Dedifferentiated amniotic fluid mesenchymal stem cell (primary cell): ENCODE measurements around the gene FAM83C.

Experiments
- DNase-seq: peaks from one replicate; pipeline ENCODE4 v3.0.0-alpha.2; 2016; ENCODE audit errors: extremely low spot score

The FAM83C gene

DNA sequence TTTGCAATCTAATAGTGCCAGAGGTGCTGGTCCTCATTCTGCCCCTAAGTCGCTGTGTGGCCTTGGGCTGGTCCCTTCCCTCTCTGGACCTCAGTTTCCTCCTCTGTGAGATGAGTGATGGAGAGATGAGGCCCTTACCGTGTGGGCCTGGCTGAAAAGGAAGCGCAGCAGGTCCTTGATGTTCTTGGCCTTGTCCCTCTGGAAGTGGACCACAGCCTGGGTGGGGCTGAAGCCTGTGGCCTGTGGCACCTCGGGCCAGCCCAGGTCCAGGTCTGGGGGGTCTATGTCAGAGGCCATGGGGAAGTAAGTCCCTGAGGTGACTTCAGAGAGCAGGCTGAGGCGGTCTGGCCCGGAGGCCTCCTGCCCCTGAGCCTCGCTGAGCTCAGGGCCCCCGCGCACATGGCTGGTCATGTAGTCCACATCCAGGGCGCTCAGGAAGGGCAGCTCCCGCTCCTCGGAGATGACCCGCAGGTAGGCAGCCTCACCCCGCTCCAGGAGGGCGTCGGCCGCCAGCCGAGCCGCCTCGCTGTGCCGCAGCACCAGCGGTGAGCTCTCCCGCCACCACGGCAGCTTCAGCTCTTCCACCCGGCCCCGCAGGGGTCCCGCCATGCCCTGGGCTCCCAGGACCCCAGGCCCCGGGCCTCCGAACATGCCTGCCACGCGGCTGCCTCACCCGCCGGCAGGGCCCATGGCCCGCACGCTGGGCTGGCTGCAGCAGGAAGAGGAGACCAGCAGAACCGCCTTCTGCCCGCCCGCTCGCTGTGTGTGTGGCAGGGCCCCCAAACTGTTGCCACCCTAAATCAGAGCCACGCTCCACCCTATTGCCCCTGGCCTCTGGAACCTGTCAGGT is at the start of gene FAM83C:
Gene FAM83C, minus strand, starts transcription at position 772 of the 850 bp plus-strand sequence. Its CDS starts 121 bp downstream, at position 651.
- DNase-seq: no peak

GRCh38 chr20:35341366-35342028 is 49.3 kb upstream of the FAM83C start:
- DNase-seq: no peak

DNA sequence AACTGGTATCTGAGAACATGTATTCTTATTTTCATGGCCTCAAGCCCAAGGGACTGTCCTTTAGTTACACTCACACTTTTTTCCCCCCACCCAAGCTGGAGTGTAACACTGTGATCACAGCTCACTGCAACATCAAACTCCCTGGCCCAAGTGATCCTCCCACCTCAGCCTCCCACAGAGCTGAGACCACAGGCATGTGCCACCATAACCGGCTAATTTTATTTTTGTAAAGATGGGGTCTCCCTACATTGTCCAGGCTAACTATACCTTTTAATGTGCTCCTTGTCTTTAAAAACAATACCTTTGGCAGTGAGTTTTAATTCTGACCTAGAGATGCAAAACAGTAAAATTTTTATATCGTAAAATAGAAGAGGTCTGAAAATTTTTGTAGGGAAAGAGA is 48.2 kb upstream of the FAM83C start:
- no peak for DNase-seq

DNA sequence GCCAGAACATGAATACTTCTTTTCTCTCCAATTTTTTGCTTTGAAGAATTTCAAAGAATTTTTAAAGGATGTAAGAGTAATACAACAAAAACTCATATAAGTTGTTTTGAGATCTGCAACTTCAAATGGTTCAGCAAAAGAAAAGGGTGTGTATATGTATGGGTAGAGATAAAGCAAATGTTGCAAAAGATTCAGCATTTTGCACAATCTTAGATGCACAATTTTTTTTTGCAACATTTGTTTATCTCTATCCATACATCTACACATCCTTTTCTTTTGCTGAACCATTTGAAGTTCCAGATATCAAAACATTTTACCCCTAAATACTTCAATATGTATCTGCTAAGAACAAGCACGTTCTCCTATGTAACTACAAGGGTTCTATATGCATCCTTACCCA is 47.4 kb upstream of the FAM83C start:
- no peak for DNase-seq

DNA sequence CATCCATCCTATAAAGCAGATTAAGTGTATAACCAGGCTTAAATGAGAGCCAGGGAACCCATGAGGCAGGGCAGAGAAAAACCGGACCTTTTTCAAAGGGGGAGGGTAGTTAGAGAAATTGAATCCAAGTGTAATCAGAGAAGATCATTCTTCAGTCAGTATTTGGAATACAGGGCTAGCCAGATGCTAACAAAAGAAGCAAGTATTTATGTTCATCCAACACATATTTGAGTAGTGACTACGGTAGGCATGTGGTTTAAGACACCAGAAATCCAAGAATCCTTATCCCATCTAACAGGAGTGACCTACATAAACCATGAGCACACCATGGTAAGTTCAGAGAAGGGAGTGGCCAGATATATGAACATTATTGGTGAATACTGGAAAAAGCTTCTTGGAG is 46.8 kb upstream of the FAM83C start:
- DNase-seq: peak; percentile 87

DNA sequence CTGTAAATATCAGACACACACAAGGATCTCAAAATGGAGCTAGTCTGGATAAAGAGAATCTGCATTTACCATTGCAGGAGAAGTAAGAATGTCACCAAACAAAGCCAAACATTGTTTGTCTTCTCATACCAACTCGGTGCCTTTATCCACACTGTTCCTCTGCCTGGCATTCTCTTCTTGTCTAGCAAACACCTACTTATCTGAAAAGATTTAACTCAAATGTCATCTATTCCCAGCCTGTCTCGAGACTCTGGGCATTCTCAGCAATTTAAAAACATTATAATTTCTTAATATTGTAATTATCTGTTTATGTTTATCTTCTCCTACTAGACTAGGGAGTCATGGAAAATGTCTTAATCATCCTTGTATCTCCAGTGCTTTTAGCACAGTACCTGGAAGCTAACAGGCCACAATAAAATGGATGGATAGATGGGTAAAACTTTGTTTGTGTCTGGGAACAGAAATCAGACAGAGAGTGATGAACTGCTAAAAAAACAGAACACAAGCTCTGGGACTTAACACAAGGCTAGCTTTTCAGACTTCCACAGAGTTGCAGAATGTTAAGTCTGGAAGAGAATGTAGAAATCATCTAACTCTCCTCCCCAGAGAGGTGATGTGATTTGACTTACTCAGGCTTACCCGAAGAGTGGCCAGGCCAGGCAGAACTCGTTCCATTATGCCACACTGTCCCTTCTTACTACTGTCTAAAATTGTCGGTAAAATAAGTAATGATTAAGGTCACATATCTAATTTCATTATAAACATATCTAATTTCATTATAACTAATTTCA is 42.3 kb upstream of the FAM83C start:
- DNase-seq: no peak

DNA sequence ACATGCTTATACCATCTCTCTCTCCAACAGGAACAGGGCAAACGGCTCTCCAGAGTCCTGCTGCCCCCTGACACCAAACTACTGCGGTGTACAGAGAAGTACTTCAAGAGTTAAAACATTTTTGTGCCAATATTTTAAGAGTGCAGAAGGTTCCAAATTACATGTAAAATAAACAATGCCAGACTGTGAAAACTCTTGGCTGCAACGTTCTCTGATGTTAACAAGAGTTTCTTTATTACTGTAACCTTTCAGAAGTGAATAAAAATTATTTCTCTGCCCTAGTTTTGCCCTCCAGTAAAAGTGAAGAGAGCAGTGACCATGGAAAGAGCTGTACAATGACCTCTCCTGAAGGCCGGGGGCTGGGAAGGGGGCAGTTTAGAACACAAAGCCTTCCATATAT is 41.4 kb upstream of the FAM83C start:
- DNase-seq: no peak

DNA sequence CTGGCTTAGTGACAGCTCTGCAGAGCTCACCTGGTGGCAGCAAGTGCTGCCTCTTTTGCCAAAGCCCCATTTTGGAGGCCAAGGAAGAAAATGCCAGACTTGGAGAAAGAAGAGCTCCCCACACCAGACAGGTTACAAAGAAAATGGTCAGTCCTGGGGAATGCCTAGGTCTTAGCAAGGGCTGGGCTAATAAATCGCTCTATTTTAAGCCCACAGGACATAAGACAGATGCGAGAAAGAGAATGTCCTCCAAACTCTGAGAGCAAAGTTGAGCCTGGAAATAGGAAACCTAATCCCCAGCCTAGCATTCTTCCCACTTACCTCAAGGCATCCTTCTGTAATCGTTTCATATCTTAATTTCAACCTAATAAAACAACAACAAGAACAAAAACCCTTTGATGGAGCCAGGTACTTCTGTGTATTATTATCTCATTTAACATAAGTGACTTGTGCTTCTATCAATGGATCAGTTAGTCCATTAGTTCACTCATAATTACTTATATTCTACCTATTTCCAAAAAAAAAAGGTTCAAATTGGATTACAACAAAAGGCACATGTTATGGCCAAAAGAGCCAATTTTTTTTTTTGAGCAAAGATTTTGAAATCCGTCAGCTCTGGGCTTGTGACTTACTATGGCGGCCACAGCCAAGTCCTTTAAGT is 40.4 kb upstream of the FAM83C start:
- DNase-seq: no peak

- no peak for DNase-seq
Observed at GRCh38 chr20:35329435-35330139, 37.4 kb upstream of the FAM83C start.

DNA sequence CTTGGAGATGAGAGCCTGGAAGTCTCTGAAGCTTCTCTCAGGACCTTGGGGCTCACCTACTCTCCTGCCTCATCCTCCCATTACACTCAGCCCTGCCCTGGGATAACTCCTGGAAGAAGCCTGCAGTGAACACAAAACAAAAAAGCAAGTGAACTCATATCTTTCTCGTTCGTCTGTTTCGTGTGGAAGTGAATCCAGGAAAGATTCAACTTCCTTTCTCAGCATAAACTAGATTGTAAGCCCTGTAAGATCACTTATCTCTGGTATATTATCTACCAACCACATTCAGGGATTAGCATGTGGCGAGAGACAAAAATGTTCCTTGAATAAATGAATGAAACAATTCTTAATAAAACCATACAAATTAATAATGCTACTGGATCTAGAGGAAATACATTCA is 36.5 kb upstream of the FAM83C start:
- DNase-seq: no peak

- DNase-seq: no peak
Observed at GRCh38 chr20:35328095-35328685, 36.0 kb upstream of the FAM83C start.

- DNase-seq: no peak
Observed at GRCh38 chr20:35327074-35327976, 35.1 kb upstream of the FAM83C start.

- DNase-seq: no peak
Observed at GRCh38 chr20:35326740-35327073, 34.5 kb upstream of the FAM83C start.

DNA sequence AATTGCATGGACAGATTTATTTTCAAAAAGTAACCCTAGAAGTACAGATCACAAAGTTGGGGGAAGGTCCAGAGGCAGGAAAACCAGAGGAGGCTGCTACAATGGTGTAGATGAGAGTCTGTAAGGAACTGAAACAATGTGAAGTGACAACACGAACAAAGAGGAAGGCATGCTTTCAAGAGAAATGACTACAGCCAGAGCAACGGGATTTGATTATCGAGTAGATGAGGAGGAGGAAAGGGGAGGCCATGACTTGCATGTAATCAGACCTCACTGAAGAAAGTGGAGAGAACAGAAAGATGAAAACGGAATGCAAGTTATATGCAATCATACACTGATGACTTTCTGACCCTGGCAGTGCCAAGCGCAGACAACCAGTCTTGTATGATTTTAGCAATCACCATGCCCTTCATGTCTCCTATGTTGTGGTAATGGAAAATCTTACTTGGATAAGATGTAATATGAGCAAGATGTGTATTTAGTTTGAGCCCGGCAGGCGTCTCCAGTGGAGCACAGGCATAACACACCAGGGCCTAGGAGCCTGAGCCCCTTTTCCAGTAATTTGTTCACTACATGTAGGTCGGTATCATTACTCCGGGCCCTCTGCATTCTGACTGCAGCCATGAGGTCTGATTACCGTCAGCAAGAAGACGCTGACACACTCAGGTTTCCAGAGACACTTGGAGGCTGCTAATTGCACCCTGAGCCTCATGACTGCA is 34.0 kb upstream of the FAM83C start:
- DNase-seq: no peak

DNA sequence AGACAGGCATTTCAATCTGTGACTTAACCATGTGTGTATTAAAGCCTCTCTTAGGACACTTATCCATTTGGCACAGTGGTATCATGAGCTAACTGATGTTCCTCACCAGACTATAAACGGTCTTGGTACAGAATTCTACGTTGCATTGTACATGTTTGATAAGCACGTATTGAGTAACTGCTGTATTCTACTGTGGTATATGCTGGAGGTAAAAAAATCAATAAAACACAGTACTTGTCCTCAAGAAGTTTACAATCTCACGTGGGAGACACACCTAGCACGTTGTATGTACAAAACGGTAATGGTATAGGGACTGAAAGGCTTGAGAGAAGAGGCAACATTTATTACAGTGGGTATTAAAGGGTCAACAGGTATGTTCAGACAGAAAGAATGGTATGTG is 33.2 kb upstream of the FAM83C start:
- DNase-seq: no peak

- DNase-seq: no peak
Observed at GRCh38 chr20:35320396-35321126, 28.3 kb upstream of the FAM83C start.

- no peak for DNase-seq
Observed at GRCh38 chr20:35319871-35320197, 27.6 kb upstream of the FAM83C start.

DNA sequence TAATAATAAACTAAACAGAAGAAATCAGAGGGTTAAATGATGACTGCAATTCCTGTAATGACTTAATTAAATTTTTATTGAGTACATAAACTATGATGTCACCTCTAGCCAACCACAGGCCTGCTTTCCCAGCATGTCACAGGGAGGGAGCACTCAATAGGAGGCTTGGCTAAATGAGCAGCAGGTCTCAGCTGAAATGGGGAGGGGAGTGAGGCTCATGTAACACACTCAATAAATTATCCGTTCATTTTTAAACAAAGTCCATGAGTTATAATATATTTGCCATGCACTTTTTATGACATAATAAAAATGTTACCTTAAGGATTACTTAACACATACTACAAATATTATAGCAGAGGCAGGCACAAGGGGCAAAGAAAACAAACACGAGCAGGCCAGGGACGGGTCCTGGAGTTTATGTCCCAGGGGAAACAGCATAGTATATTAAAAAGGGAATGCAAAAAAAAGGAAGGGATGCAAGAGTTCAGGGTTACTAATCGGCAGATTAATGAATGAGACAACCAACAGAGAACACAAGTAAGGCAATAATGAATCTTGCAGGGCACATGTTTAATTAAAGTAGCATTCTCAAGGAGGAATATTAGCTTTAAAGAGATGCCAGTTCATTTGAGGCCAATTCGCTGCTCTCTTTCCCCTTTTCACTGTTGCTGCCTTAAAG is 27.1 kb upstream of the FAM83C start:
- no peak for DNase-seq
